ENCODE measurements around the gene DIP2C. TPM values are rescaled to one million over a fixed set of nuclear protein-coding genes. Genes with fewer than 3 reads are reported as not detected.
A peak's percentile ranks its signal among the peaks of the same experiment; 100 is the strongest.

DIP2C gene
- total RNA-seq, 3 donors from 2014 or later: 0.20 to 0.27 (median 0.26) TPM

GRCh38 chr10:343231-344220 lies 345.9 kb downstream of the DIP2C start:
- Mint-ChIP-seq H3K27me3 (ENCODE audit: low read depth) (no peaks in the 10 kb centered on the region), H3K4me3 (no peak overlapping the region), H3K4me1 (ENCODE audit: low read depth) (no peaks in the 10 kb centered on the region), H3K36me3 (ENCODE audit: insufficient read depth) (no peaks in the 10 kb centered on the region), H3K9me3 (no peaks in the 10 kb centered on the region)
- ATAC-seq: no peak
- DNase-seq: no peak

GRCh38 chr10:341081-341740 lies 348.3 kb downstream of the DIP2C start:
- ATAC-seq (no peak), DNase-seq (no peak)
- Mint-ChIP-seq H3K4me3 (no peak overlapping the region), H3K36me3 (ENCODE audit: insufficient read depth) (no peaks in the 10 kb centered on the region), H3K4me1 (ENCODE audit: low read depth) (no peaks in the 10 kb centered on the region), H3K9me3 (no peaks in the 10 kb centered on the region), H3K27me3 (ENCODE audit: low read depth) (no peaks in the 10 kb centered on the region)

GRCh38 chr10:340646-341045 lies 348.8 kb downstream of the DIP2C start:
- ATAC-seq (no peak), DNase-seq (no peak)
- H3K4me3 Mint-ChIP-seq: no peak overlapping the region
- no peaks in the 10 kb centered on the region for H3K4me1 Mint-ChIP-seq (ENCODE audit: low read depth)
- H3K27me3 Mint-ChIP-seq (ENCODE audit: low read depth): no peaks in the 10 kb centered on the region
- no peaks in the 10 kb centered on the region for H3K36me3 Mint-ChIP-seq (ENCODE audit: insufficient read depth)
- no peaks in the 10 kb centered on the region for H3K9me3 Mint-ChIP-seq

GRCh38 chr10:339038-339391 lies 350.5 kb downstream of the DIP2C start:
- Mint-ChIP-seq H3K9me3 (no peaks in the 10 kb centered on the region), H3K4me3 (no peak overlapping the region), H3K4me1 (ENCODE audit: low read depth) (peaks cover 2% of the 10 kb centered on the region), H3K36me3 (ENCODE audit: insufficient read depth) (no peaks in the 10 kb centered on the region), H3K27me3 (ENCODE audit: low read depth) (no peaks in the 10 kb centered on the region)
- ATAC-seq: no peak
- no peak for DNase-seq

- H3K27me3 Mint-ChIP-seq (ENCODE audit: low read depth): no peaks in the 10 kb centered on the region
- H3K4me3 Mint-ChIP-seq: no peak overlapping the region
- no peak for DNase-seq
- no peaks in the 10 kb centered on the region for H3K9me3 Mint-ChIP-seq
- H3K36me3 Mint-ChIP-seq (ENCODE audit: insufficient read depth): no peaks in the 10 kb centered on the region
- no peak for ATAC-seq
- peaks cover 9% of the 10 kb centered on the region for H3K4me1 Mint-ChIP-seq (ENCODE audit: low read depth)
Observed at GRCh38 chr10:338171-339037, 351.1 kb downstream of the DIP2C start.

GRCh38 chr10:336247-336646 lies 353.2 kb downstream of the DIP2C start:
- H3K27me3 Mint-ChIP-seq (ENCODE audit: low read depth): no peaks in the 10 kb centered on the region
- no peaks in the 10 kb centered on the region for H3K36me3 Mint-ChIP-seq (ENCODE audit: insufficient read depth)
- H3K4me1 Mint-ChIP-seq (ENCODE audit: low read depth): peaks cover 22% of the 10 kb centered on the region
- no peak for DNase-seq
- H3K9me3 Mint-ChIP-seq: no peaks in the 10 kb centered on the region
- no peak for ATAC-seq
- no peak overlapping the region for H3K4me3 Mint-ChIP-seq

GRCh38 chr10:335151-335800 lies 354.2 kb downstream of the DIP2C start:
- no peaks in the 10 kb centered on the region for H3K9me3 Mint-ChIP-seq

GRCh38 chr10:331186-331585 lies 358.3 kb downstream of the DIP2C start:
- Mint-ChIP-seq H3K27me3 (ENCODE audit: low read depth) (no peaks in the 10 kb centered on the region), H3K9me3 (no peaks in the 10 kb centered on the region), H3K4me3 (no peak overlapping the region), H3K36me3 (ENCODE audit: insufficient read depth) (peaks cover 3% of the 10 kb centered on the region), H3K4me1 (ENCODE audit: low read depth) (peaks cover 35% of the 10 kb centered on the region)
- ATAC-seq (no peak), DNase-seq (no peak)

More at GRCh38 chr10:335151-335800, 354.2 kb downstream of the DIP2C start:
- DNase-seq: no peak
- Mint-ChIP-seq H3K4me3 (no peak overlapping the region), H3K27me3 (ENCODE audit: low read depth) (no peaks in the 10 kb centered on the region), H3K36me3 (ENCODE audit: insufficient read depth) (no peaks in the 10 kb centered on the region), H3K4me1 (ENCODE audit: low read depth) (peaks cover 22% of the 10 kb centered on the region)
- ATAC-seq: no peak

GRCh38 chr10:329361-330099 lies 359.9 kb downstream of the DIP2C start:
- ATAC-seq: peak; percentile 68 to 77
- peak; percentile 20 for DNase-seq

GRCh38 chr10:327889-328852 lies 361.3 kb downstream of the DIP2C start:
- no peaks in the 10 kb centered on the region for H3K9me3 Mint-ChIP-seq
- H3K4me1 Mint-ChIP-seq (ENCODE audit: low read depth): peaks cover 40% of the 10 kb centered on the region

More at GRCh38 chr10:329361-330099, 359.9 kb downstream of the DIP2C start:
- Mint-ChIP-seq H3K27me3 (ENCODE audit: low read depth) (no peaks in the 10 kb centered on the region), H3K4me3 (peak overlapping the region; percentile 33), H3K36me3 (ENCODE audit: insufficient read depth) (peaks cover 3% of the 10 kb centered on the region), H3K4me1 (ENCODE audit: low read depth) (peaks cover 42% of the 10 kb centered on the region), H3K9me3 (no peaks in the 10 kb centered on the region)

GRCh38 chr10:326894-327635 lies 362.4 kb downstream of the DIP2C start:
- ATAC-seq (no peak), DNase-seq (no peak)
- H3K4me1 Mint-ChIP-seq (ENCODE audit: low read depth): peaks cover 33% of the 10 kb centered on the region
- peaks cover 3% of the 10 kb centered on the region for H3K36me3 Mint-ChIP-seq (ENCODE audit: insufficient read depth)
- H3K9me3 Mint-ChIP-seq: no peaks in the 10 kb centered on the region
- no peaks in the 10 kb centered on the region for H3K27me3 Mint-ChIP-seq (ENCODE audit: low read depth)
- H3K4me3 Mint-ChIP-seq: no peak overlapping the region

More at GRCh38 chr10:327889-328852, 361.3 kb downstream of the DIP2C start:
- ATAC-seq (no peak), DNase-seq (no peak)
- H3K36me3 Mint-ChIP-seq (ENCODE audit: insufficient read depth): peaks cover 3% of the 10 kb centered on the region
- no peaks in the 10 kb centered on the region for H3K27me3 Mint-ChIP-seq (ENCODE audit: low read depth)
- H3K4me3 Mint-ChIP-seq: no peak overlapping the region

- peaks cover 30% of the 10 kb centered on the region for H3K4me1 Mint-ChIP-seq (ENCODE audit: low read depth)
- no peaks in the 10 kb centered on the region for H3K27me3 Mint-ChIP-seq (ENCODE audit: low read depth)
- DNase-seq (no peak), ATAC-seq (no peak)
- no peaks in the 10 kb centered on the region for H3K9me3 Mint-ChIP-seq
- peaks cover 3% of the 10 kb centered on the region for H3K36me3 Mint-ChIP-seq (ENCODE audit: insufficient read depth)
- no peak overlapping the region for H3K4me3 Mint-ChIP-seq
Observed at GRCh38 chr10:326350-326749, 363.1 kb downstream of the DIP2C start.
